GM23338 (cell line): ENCODE data around the gene RNF13. TPM values are rescaled to one million over a fixed set of nuclear protein-coding genes. Genes with fewer than 3 reads are reported as not detected.

Source experiments
- ATAC-seq: fragments of 200-7000 bp; cut with Tn5 transposase; 3 replicates; pipeline ENCODE4 v1.9.1; 2020
- DNase-seq: peaks from one replicate; pipeline ENCODE4 v3.0.0-alpha.2; 2015; ENCODE audit warnings: low spot score
- H2AFZ ChIP-seq: fragments of 200-600 bp; sonication (generic); 2 replicates; pipeline ENCODE4 v1.8.0; 2016; ENCODE audit warnings: antibody characterized with exemption, mild to moderate bottlenecking, moderate library complexity
- H3F3A ChIP-seq: fragments of 200-600 bp; sonication (generic); replicated peaks from 2 replicates; pipeline ENCODE4 v1.8.0; 2017; ENCODE audit warnings: antibody characterized with exemption, mixed run types, low read depth
- H3K27ac ChIP-seq: fragments of 200-600 bp; sonication (generic); 2 replicates; pipeline ENCODE4 v1.6.1; 2016; ENCODE audit warnings: low read depth
- H3K27me3 ChIP-seq: fragments of 200-600 bp; sonication (generic); 2 replicates; pipeline ENCODE4 v1.8.0; 2016; ENCODE audit warnings: mild to moderate bottlenecking, mixed run types, moderate library complexity; ENCODE audit not compliant: insufficient read depth
- H3K36me3 ChIP-seq: fragments of 200-600 bp; sonication (generic); 2 replicates; pipeline ENCODE4 v1.8.0; 2016; ENCODE audit warnings: mild to moderate bottlenecking; ENCODE audit not compliant: insufficient read depth
- H3K4me1 ChIP-seq: fragments of 200-600 bp; sonication (generic); 2 replicates; pipeline ENCODE4 v1.8.0; 2016; ENCODE audit warnings: mild to moderate bottlenecking, moderate library complexity; ENCODE audit not compliant: insufficient read depth
- H3K4me2 ChIP-seq: fragments of 200-600 bp; sonication (generic); 2 replicates; pipeline ENCODE4 v1.7.1; 2017; ENCODE audit warnings: mixed run types
- H3K4me3 ChIP-seq: fragments of 200-600 bp; sonication (generic); 2 replicates; pipeline ENCODE4 v1.6.1; 2016; ENCODE audit warnings: mixed run types
- H3K79me2 ChIP-seq: fragments of 200-600 bp; sonication (generic); replicated peaks from 2 replicates; pipeline ENCODE4 v1.8.0; 2017; ENCODE audit warnings: mild to moderate bottlenecking; ENCODE audit not compliant: insufficient read depth
- H3K9me2 ChIP-seq: fragments of 200-600 bp; sonication (generic); 2 replicates; pipeline ENCODE4 v1.8.0; 2017; ENCODE audit not compliant: insufficient read depth
- H4K20me1 ChIP-seq: fragments of 200-600 bp; sonication (generic); replicated peaks from 2 replicates; pipeline ENCODE4 v1.8.0; 2017; ENCODE audit warnings: mild to moderate bottlenecking; ENCODE audit not compliant: insufficient read depth
- H3K27ac Mint-ChIP-seq: 2 replicates; pipeline ENCODE4 v1.8.0; 2020; ENCODE audit warnings: inconsistent platforms, mild to moderate bottlenecking, moderate library complexity, mixed read lengths
- H3K27me3 Mint-ChIP-seq: 3 replicates; pipeline ENCODE4 v1.8.0; 2022; ENCODE audit warnings: low read depth, mild to moderate bottlenecking, moderate library complexity, mixed read lengths, inconsistent platforms; ENCODE audit not compliant: insufficient read depth, poor library complexity
- H3K36me3 Mint-ChIP-seq: 3 replicates; pipeline ENCODE4 v1.8.0; 2021; ENCODE audit warnings: low read depth, mild to moderate bottlenecking, inconsistent platforms, moderate library complexity, mixed read lengths
- H3K4me1 Mint-ChIP-seq: 3 replicates; pipeline ENCODE4 v1.8.0; 2020; ENCODE audit warnings: mild to moderate bottlenecking, inconsistent platforms, mixed read lengths
- H3K4me3 Mint-ChIP-seq: 3 replicates; pipeline ENCODE4 v1.8.0; 2021; ENCODE audit warnings: moderate library complexity, mild to moderate bottlenecking, inconsistent platforms, mixed read lengths
- H3K9me3 Mint-ChIP-seq: 3 replicates; pipeline ENCODE4 v1.8.0; 2020; ENCODE audit warnings: moderate library complexity, mild to moderate bottlenecking, inconsistent platforms, mixed read lengths
- CREB1 ChIP-seq: fragments of 250-450 bp; sonication (Bioruptor Pico); IDR thresholded peaks from 2 replicates; pipeline ENCODE4 v1.5.0; 2020; ENCODE audit warnings: low read depth, mild to moderate bottlenecking, moderate library complexity
- ZNF462 ChIP-seq: fragments of 250-450 bp; sonication (Bioruptor Pico); IDR thresholded peaks from 2 replicates; pipeline ENCODE4 v1.5.0; 2020; ENCODE audit warnings: mild to moderate bottlenecking, moderate library complexity
- polyA plus RNA-seq: library from polyadenylated mRNA; unstranded; fragments of >200 nt; fragmentation: Nextera tagmentation; extraction: Ambion mirVana; gene quantifications from 2 replicates; pipeline ENCODE4 v1.2.1, GENCODE V29; 2016
- total RNA-seq: library from RNA; depleted of rRNA; stranded (reverse); fragments of >200 nt; shearing (Covaris generic); gene quantifications from 2 replicates; pipeline ENCODE4 v1.2.3, GENCODE V29; 2014
- TF ChIP-seq, protein P1 (sequence below): IDR thresholded peaks from one replicate; pipeline ENCODE4 v1.6.1; 2018; ENCODE audit warnings: antibody characterized with exemption; ENCODE audit not compliant: unreplicated experiment
- TF ChIP-seq, protein P2 (sequence below): IDR thresholded peaks from 2 replicates; pipeline ENCODE4 v1.6.1; 2016; ENCODE audit warnings: antibody characterized with exemption

The RNF13 gene
- total and polyA plus RNA-seq, 2 experiments from 2014 or later = 46.3 to 101 TPM

GRCh38 chr3:149844091-149844490, 31.1 kb downstream of the RNF13 start:
- Histone ChIP-seq H4K20me1 (0 out of 2 replicates have a peak, but pooled peaks cover 7% of the 10 kb centered on the region), H3K79me2 (peaks cover 69% of the 10 kb centered on the region)
- TF ChIP-seq ZNF462 (no peak), CREB1 (CRISPR knock-in tag) (no peak)
- TF ChIP-seq, protein P1, sequence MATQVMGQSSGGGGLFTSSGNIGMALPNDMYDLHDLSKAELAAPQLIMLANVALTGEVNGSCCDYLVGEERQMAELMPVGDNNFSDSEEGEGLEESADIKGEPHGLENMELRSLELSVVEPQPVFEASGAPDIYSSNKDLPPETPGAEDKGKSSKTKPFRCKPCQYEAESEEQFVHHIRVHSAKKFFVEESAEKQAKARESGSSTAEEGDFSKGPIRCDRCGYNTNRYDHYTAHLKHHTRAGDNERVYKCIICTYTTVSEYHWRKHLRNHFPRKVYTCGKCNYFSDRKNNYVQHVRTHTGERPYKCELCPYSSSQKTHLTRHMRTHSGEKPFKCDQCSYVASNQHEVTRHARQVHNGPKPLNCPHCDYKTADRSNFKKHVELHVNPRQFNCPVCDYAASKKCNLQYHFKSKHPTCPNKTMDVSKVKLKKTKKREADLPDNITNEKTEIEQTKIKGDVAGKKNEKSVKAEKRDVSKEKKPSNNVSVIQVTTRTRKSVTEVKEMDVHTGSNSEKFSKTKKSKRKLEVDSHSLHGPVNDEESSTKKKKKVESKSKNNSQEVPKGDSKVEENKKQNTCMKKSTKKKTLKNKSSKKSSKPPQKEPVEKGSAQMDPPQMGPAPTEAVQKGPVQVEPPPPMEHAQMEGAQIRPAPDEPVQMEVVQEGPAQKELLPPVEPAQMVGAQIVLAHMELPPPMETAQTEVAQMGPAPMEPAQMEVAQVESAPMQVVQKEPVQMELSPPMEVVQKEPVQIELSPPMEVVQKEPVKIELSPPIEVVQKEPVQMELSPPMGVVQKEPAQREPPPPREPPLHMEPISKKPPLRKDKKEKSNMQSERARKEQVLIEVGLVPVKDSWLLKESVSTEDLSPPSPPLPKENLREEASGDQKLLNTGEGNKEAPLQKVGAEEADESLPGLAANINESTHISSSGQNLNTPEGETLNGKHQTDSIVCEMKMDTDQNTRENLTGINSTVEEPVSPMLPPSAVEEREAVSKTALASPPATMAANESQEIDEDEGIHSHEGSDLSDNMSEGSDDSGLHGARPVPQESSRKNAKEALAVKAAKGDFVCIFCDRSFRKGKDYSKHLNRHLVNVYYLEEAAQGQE = no peak
- TF ChIP-seq, protein P2, sequence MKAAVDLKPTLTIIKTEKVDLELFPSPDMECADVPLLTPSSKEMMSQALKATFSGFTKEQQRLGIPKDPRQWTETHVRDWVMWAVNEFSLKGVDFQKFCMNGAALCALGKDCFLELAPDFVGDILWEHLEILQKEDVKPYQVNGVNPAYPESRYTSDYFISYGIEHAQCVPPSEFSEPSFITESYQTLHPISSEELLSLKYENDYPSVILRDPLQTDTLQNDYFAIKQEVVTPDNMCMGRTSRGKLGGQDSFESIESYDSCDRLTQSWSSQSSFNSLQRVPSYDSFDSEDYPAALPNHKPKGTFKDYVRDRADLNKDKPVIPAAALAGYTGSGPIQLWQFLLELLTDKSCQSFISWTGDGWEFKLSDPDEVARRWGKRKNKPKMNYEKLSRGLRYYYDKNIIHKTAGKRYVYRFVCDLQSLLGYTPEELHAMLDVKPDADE = no peak

More at GRCh38 chr3:149844091-149844490, 31.1 kb downstream of the RNF13 start:
- Histone ChIP-seq H3K36me3 (no peaks in the 10 kb centered on the region; the same call in 1 of the 2 replicates), H3K4me2 (no peak overlapping the region), H3K27ac (no peak overlapping the region), H3K4me3 (no peak overlapping the region), H3K9me2 (no peaks in the 10 kb centered on the region), H3F3A (no peaks in the 10 kb centered on the region), H3K4me1 (peaks cover 6% of the 10 kb centered on the region), H2AFZ (no peak overlapping the region), H3K27me3 (no peaks in the 10 kb centered on the region)
- H3K4me1 Mint-ChIP-seq = peaks cover 8% of the 10 kb centered on the region
- ATAC-seq (no peak), DNase-seq (no peak)
- peaks cover 6% of the 10 kb centered on the region for H3K36me3 Mint-ChIP-seq
- no peak overlapping the region for H3K4me3 Mint-ChIP-seq
- H3K27ac Mint-ChIP-seq = no peak overlapping the region
- H3K9me3 Mint-ChIP-seq = 0 out of 3 replicates have a peak, but pooled peaks cover 5% of the 10 kb centered on the region
- H3K27me3 Mint-ChIP-seq = peaks cover 3% of the 10 kb centered on the region
